Right ventricle myocardium superior (tissue), 1 donor: ENCODE results near the gene UNC5C. TPM values are rescaled to one million over a fixed set of nuclear protein-coding genes. Genes with fewer than 3 reads are reported as not detected.

Source experiments
- ATAC-seq: fragments of 200-7000 bp; cut with Tn5 transposase; one replicate; pipeline ENCODE4 v1.9.1; 2020; ENCODE audit warnings: mild to moderate bottlenecking; ENCODE audit not compliant: poor library complexity
- DNase-seq: peaks from one replicate; pipeline ENCODE4 v3.0.0-alpha.2; 2020
- intact Hi-C: fragments of 100-400 bp; cut with DNase I; formaldehyde crosslinking; loops from one replicate; pipeline ENCODE4 v1.11.2; 2022
- total RNA-seq: library from RNA; stranded (reverse); fragmentation: NEBNext Ultra II Directional; extraction: Animal tissue kit (Norgen Biotek cat#: 25700); gene quantifications from one replicate; pipeline ENCODE4 v1.2.1, GENCODE V29; 2021
- donor health status: DM: no; HTN: yes; CAD: no; lungs with severe emphysema.

UNC5C gene
- total RNA-seq, 1 donor from 2014 or later: 2.0 TPM

DNA sequence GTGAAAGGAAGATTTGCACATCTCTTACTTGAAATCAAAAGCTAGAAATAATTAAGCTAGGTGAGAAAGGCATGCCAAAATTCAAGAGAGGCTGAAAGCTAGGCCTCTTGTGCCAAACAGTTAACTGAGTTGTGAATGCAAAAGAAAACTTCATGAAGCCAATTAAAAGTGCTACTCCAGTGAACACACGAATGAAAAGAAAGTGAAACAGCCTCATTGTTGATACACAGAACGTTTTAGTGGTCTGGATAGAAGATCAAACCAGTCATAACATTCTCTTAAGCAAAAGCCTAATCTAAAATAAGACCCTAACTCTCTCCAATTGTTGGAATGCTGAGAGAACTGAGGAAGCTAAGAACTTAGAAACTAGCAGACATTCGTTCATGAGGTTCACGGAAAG lies 122.3 kb downstream of the UNC5C start:
- intact Hi-C loops: no loop called here
- no peak for ATAC-seq
- DNase-seq: no peak

DNA sequence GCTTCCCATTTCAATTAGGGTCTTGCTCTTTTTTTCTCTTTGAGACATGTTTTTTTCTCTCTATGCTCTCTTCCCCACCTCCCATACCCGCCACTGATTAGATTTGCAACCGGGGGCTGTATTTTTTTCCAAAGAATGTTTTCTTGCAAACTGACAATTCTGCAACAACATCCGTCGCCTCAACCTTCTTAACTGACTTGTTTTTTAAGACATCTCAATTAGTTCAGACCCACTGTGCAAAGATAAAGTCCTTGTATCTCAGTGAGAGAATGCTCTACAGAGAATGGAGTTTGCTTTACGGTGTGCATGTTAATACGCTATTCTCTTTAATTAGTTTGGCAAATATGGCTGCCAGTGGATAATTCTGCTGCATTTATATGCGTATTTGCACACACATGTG lies 126.3 kb downstream of the UNC5C start:
- ATAC-seq: no peak

DNA sequence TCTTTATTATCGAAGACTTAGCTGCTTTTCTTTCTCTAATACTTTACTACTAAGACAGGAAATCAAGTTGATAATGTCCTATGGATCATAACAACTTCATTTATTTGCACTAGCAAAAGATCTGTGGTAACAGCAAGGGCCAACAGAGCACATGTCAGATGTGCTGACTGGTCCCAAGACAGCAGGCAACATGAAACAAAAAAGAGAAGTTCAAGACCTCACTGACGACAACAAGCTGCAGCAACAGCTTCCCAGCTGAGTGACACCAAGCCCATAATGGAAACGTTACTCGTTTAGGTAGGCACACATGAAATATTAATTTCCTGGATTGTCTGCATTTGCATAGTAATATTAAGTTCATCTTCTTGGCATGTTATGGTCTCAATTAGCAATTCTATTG lies 126.9 kb downstream of the UNC5C start:
- ATAC-seq: no peak
- intact Hi-C loops: no loop called here
- DNase-seq: no peak

More for the DNA sequence above, 126.3 kb downstream of the UNC5C start:
- intact Hi-C loops: no loop called here
- DNase-seq: no peak

DNA sequence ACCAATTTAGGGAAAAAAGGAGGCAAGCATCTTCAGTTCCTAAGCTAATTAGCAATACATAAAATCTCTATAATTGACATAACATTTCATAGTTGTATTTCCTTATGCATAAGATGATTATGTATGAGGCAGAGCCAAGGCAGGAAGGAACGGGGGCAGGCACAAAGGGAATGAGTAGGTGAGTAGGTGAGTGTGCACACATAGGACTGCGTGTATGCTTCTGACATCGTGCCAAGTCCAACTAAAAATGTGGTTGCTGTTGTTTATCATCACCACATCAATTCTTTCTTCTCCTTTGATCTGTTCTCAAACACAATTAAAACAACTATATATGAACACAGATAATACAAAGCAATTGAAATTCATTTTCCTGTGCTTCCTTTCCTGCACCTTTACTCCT lies 131.2 kb downstream of the UNC5C start:
- DNase-seq: no peak
- no peak for ATAC-seq
- intact Hi-C loops: no loop called here

DNA sequence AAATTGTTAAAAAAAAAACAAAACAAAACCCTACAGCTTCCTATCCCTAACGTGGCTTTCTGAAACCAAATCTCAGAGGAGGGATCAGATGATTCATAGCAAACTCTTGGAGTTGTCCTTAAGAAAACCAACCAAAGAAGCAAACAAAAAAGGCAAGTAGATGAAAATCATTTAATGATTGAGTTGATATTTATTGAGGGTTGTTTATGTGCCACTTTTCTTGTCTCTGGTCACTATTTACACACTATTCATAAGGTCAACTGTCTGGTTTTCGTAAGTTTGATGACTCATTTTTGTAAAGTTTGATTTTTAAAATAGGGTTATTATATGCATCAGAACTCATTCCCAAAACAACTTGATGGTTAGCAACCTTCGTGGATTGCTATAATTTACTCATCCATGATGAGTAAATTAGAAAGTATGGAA lies 133.4 kb downstream of the UNC5C start:
- intact Hi-C loops: no loop called here
- no peak for DNase-seq
- ATAC-seq: no peak

DNA sequence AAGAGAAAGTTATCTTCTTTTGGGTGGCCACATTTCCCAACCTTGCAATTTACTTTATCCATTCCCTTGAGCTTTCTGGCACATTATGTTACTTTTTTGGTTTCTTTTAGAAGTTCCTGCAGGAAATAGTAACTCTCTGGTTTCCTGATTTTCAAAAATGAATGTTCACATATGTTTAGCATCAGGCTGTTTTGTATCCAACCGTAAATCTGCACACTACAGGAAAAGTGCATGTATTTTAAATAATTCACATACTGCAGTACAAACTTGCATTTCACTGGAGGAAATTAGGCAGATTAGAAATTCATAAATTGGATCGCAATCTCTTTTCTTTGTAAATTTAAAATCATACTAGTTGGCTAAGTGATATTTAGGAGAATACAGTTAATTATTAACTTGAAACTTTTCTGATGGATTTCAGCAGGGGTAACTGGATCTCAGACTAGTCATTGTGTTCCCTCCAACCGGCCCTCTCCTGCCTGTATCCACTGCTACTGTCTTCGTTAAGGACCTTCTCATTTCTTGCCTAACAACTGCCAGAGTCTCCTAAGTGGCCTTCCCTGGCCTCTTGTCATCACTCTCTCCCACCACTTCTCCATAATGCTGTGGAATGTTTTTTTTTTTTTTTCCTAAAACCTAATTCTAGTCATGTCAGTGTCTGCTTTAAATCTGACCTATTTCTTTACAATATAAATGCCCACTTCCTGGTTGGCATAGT lies 137.2 kb downstream of the UNC5C start:
- ATAC-seq (no peak), DNase-seq (no peak)
- intact Hi-C loops: no loop called here

DNA sequence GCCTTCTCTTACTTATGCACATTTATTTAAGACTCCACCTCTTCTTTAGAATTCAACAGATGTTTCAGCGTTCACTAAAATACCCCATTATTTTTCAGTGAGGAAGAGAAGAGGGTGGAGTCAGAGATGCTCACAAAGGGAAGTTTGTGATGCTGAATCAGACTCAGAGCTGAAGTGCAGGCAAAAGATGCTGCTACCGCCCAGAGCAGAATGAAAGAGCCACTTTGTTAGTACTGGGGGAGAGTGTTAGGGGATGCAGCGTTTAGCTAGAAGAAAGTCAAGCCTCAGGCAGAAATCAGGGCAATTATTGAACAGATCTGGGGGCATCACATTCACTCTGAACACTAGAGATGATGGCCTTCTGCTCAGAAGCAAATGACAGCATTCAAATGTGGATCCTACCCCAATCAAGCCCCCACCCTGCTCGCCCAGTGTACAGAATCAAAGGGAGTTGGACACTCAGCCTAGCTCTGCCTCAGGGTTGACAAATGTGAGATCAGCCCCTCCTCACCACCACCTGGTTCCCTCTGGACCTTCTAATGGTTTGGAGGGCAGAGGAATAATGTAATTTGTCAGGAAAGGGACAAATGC lies 138.3 kb downstream of the UNC5C start:
- ATAC-seq: no peak
- DNase-seq: no peak
- intact Hi-C loops: no loop called here

DNA sequence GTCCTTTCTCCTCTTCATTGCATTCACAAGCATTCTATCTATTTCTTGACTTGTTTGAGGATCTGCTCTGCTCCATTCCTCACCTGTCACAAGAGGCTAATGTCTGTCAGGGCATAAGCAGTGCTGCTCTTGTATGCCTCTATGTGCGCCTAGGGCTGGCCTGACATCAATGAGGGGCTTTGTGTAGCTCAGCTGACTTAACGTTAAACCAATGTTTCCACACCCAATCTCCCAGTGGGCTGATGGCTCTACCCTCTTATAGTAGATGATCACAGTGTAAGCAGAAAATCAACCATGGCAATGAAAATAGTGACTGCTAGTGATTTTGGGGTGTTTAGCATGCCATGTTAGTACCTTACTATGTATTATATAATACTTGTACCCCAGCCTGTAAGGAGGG lies 139.0 kb downstream of the UNC5C start:
- ATAC-seq (no peak), DNase-seq (no peak)
- intact Hi-C loops: no loop called here

DNA sequence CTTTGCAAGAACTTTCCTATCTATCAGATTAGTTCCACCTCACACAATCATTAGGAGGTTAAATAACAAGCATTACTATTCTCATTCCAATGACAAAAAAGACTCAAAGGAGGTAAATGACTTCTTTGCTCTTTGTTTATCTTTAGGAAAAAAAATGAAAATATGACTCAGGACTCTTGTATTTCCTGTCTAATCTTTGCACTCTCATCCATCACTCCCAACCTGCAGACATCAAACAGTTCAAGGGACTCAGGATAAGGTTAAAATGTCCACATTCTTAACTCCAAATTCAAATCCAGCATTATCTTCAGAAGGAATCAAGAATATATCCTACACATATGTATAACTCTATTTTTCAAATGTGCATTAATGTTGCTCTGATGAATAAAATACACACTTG lies 139.6 kb downstream of the UNC5C start:
- DNase-seq (no peak), ATAC-seq (no peak)
- intact Hi-C loops: no loop called here

DNA sequence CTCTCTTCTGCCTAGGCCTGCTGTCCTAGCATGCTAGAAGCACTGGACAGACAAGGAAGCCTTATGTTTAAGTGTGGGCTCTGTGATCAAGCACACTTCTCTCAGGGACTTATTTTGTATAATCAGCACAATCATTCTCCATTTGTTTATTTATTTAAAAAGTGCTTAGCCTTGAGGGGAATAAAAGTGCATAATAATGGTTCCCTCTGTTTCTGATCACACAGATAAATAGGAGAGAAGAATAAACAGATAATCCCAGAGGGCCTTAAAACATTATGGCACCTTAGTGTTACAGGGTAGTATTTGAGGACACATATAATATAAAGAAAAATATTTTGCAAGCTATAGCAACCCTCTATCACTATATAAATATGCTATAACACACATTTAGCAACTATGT lies 146.5 kb downstream of the UNC5C start:
- DNase-seq: no peak
- intact Hi-C loops: no loop called here
- ATAC-seq: no peak

DNA sequence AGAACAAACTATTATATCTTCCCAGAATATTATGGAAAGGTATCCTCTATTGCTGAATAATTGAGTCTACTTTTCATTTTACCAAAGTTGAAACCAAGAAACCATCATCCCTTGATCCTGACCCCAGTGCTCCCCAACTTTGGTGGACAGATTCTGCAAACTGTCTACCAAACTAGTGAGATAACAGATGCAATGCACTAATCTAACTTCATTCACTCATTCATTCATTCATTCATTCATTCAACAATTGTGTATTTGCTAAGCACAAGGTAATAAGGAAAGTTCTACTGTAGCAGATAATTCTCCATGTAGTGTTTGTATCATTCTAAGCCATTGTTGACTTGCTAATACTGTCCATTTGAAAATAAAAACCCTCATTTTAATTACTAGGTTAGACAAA lies 150.6 kb downstream of the UNC5C start:
- no peak for ATAC-seq
- DNase-seq: no peak

DNA sequence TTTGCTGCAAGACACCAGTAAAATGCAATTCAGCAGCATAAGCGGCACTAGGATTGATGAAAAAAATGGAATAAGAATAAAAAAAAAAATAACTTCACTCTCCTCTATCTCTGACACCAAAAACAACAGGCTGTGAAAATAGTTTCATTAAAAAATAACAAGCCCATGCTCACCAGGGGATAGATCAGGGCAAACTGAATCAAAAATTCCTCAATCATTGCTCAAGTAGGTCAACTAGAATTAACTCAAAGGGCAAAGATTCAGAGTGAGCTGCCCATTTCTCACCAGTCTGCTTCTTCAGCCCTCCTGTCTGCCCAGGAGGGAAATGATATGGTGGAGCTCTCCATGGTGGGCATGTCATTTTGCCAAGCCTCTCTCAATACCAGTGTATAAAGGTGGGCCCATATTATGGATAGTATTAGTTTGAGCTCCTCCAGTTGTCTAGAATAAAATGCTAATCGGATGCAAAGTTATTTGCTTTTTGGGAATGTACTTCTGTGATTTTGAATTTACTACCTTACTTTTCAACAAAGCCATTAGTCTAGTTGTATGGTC lies 153.9 kb downstream of the UNC5C start:
- no peak for ATAC-seq
- intact Hi-C loops: no loop called here
- DNase-seq: no peak

More for the DNA sequence above, 150.6 kb downstream of the UNC5C start:
- intact Hi-C loops: no loop called here

DNA sequence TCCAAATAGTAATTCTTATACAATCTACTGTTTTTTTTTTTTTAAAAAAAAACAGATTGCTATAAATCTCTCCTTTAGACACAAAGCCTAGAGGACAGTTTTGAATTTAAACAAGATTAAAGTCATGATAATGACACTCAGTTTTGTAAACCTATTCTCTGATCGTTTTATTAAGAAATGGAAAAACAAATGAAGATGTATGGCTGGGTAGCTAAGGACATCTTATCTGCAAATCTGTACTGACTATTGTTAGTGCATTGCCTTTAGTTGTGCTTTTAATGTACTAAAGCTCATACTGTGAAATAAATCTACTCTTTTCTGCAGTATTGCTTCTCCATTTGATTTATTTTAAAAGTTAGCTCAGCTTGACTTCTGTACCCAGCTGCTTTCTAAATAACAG lies 155.0 kb downstream of the UNC5C start:
- intact Hi-C loops: no loop called here

DNA sequence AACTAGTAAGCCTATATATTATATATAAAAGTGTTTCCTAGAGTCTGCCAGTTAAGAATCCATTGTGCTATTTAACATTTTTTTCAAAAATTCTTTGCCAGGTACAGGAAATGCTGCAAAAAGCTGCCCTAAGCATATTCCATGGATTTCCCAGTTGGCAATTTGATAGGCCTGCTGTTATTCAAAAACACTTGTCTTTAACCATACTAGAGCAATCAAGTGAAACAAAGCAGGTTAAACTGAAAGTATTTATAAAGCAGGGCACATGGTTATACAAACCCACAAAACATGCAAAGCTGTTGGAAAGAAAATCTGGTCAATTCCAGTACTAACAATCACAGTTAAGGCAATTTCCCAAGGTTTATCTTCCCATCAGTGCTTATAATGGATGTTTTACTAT lies 159.9 kb downstream of the UNC5C start:
- ATAC-seq (no peak), DNase-seq (no peak)
- intact Hi-C loops: no loop called here

More for the DNA sequence above, 155.0 kb downstream of the UNC5C start:
- DNase-seq (no peak), ATAC-seq (no peak)

DNA sequence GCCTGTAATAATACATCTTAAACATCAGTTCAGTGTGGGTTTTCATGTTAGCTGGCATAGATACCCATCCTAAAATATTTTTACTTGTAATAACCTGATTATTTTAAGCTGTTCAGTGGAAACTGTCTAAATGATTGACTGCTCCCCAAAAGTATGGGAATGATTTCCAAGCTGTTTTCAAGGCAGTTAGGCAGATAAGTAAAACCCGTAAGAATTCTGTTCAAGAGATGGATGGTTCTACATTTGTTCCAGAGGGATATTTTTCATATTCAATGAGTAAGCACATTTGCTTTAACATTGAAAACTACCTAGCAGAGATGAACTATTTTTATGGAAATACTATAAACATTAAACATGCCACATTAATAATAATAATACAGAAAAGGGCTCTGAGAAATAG lies 161.1 kb downstream of the UNC5C start:
- no peak for DNase-seq
- ATAC-seq: no peak
- intact Hi-C loops: no loop called here

DNA sequence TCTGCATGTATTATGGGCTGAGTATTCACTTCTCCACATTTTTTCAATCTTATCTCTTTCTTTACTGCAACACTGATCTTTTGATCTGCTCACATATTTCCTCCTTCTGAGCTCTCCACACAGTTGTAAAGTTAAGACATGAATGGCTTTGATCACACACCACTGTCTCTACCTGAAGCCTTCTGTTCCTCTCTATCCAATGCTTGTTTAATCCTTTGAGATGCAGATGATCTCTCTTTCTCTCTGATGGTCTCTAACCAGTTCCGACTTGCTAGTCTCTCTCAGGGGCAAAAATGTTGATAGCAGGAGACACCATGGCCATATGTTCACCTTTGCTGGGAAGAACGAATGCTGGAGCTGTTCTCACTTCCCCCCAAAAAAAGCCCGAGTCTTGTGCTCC lies 162.4 kb downstream of the UNC5C start:
- ATAC-seq (no peak), DNase-seq (no peak)
- intact Hi-C loops: no loop called here

DNA sequence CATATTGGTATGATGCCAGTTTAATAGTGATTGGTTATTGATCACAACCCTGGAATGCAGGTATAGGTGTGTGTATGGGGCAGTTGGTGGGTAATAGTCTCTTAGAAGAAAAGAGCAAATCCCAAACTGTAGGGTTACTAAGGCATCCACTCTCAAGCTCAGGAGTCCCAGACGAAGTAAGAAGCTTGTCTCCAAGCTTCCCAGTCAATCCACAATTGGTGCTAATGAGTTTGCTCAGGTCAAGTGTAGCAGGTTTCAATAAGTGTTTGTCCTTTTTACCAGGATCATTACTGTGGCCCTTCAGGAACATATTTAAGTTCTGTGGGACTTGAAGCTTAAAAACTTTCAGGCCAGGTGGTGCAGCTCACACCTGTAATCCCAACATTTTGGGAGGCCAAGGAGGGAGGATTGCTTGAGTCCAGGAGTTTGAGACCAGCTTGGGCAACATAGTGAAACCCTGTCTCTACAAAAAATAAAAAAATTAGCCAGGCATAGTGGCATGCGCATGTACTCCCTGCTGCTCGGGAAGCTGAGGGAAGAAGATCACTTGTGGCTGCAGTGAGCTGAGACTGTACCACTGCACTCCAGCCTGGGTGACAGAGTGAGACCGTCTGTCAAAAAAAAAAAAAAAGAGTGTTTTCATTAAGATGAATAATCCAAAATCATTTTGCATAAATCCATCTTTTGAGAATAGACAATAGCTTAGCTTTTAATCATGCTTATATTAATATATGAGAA lies 166.8 kb downstream of the UNC5C start:
- ATAC-seq (no peak), DNase-seq (no peak)
- intact Hi-C loops: no loop called here

DNA sequence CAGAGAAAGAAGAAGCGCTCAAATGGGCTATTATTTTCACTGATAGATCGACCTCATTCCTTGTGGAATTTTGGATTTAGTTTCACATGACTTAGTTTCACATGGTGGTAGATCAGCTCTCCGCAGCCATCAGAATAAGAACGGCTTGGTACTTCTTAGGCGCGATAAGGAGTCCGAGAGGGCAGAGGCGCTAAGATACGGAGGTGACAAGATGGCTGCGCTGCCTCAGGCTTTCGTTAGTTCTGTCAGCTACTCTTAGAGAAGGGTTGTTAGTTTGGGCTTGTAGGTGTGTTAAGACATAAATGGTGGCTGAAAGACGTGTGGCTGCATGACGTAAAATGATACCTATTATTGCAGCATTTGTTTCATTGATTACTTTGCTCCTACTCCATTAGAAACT lies 169.1 kb downstream of the UNC5C start:
- ATAC-seq: no peak
- intact Hi-C loops: no loop called here

DNA sequence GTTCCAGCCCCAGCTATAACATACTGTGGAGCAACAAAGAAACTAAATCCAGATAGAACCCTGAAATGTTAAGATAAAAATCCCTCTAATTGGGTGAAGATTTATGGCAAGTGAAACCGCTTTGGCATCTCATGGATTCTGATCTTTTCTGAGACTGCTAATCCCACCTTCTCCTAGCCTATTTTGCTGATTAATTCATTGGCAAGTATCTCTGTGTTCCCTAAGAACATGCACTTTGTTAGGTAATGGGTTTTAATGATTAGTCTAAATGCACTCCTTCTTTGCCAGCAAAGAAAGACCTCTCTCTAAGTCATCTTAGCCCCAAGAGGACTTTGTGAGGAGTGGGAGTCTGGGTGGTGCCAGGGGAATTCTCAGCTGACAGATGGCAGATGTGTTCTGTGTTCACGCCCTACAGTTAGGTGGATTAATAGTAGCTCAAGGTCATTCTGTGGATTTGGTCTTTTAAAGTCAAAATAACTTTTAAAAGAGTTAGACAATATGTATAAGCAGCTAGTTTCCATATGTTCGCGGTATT lies 171.3 kb downstream of the UNC5C start:
- intact Hi-C loops: no loop called here
- ATAC-seq (no peak), DNase-seq (no peak)

More for the DNA sequence above, 169.1 kb downstream of the UNC5C start:
- DNase-seq: no peak
